ENCODE measurements around the gene DNAJC7.
A peak's percentile ranks its signal among the peaks of the same experiment; 100 is the strongest.
"Not testable (repeated sequence)": the region's sequence is repeated elsewhere in the genome, so short reads cannot be mapped to it uniquely, and the experiment has no call there.

Gene DNAJC7

DNA sequence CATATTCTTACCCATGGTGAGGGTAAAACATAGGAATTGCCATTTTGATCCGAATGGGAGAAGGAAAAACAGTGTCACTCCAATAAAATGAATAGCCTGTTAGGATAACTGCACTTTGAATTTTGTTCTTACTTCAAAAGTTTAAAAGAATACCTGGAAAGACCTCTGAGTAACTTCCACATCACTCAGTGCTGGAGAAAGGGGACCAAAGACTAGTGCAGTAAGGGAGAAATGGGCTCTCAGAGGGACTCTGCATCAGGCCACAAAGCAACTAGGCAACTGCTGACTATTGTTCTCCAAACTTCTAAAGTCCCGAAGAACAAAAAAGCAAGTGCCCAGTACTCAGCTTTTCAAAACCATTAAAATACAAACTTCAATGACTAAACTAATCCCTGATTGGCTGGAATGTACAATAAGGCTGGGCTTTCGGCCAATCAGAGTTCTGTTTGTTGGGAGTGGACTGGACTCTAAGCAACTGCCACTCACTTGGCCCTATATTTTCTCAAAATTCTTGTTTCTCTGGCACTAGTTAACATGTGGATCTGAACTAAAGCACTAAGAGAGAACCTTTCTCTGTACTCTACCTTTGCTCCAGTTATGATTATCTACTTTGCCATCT, 6.2 kb downstream of the DNAJC7 start:
- no peak for DNase-seq (ENCODE audit: low spot score)

DNA sequence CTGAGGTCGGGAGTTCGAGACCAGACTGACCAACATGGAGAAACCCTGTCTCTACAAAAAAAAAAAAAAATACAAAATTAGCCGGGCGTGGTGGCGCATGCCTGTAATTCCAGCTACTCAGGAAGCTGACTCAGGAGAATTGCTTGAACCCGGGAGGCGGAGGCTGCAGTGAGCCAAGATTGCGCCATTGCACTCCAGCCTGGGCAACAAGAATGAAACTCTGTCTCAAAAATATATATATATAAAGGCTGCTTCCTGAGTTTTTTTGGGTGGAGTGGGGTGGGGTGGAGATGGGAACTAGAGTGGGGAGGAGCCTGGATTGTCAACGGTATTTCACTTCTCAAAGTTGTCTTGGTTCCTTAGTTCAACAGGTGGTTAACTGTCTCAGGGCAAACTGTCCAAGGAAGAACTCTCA, 7.0 kb downstream of the DNAJC7 start:
- DNase-seq (ENCODE audit: low spot score) = not testable (repeated sequence)

DNA sequence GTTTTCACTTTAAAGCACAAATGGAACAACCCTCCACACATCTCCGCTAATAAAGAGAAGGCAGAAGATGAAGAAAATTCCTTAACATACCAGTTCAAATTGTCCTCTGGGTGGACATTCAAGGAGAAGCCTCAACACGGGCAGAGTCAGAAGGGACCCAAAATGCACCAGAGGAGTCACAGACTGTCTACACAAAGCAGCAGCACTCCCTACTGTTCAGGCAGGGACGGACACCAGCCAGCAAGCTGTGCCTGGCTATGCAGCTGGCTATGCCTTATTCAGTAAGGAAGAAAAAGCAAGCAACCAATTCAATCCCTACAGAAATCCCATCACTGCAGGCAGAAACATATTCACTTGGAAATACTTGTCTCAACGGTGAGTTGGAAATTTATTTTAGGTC, 8.1 kb downstream of the DNAJC7 start:
- peak; percentile 92 for DNase-seq (ENCODE audit: low spot score)

DNA sequence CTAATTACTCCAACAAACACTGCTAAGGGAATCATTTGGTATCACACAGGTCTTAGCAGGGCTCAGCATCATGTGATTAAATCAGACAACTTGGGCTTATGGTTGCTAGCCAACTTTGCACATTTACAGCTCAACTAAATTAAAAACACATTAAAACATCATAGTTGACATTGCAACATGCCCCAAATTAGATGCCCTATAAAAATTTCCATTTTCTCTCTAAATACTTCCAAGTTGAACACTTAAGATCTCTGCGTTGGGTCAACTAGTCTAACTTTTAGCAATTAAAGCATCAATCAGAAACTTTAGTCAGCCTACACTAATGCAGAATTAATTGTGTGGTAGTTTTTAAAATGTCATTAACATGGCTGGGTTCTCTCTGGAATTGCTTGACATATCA, 12.1 kb downstream of the DNAJC7 start:
- DNase-seq (ENCODE audit: low spot score) = no peak

DNA sequence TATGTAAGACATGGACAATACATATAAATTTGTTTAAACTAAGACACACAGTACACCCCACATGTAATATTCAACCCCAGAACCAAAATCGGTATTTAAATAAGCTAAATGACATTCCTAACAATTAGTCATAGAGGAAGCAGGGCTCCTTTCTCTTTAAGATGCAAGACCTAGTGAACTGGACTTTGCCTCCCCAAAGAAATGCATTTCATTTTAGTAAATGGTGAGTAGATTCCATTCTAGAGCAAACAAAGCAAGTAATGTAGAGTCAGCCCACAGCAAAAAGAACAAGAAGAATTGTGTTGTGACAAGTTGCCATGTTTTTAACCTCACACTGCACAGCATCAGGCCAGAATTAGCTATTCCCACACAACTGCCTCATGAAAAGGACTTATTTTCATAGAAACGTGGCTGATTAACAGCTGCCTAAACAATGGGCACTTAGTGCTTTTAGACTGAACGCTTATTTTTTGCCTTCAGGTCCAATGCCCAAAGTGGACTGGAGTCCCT, 14.4 kb downstream of the DNAJC7 start:
- DNase-seq (ENCODE audit: low spot score) = peak; percentile 89

DNA sequence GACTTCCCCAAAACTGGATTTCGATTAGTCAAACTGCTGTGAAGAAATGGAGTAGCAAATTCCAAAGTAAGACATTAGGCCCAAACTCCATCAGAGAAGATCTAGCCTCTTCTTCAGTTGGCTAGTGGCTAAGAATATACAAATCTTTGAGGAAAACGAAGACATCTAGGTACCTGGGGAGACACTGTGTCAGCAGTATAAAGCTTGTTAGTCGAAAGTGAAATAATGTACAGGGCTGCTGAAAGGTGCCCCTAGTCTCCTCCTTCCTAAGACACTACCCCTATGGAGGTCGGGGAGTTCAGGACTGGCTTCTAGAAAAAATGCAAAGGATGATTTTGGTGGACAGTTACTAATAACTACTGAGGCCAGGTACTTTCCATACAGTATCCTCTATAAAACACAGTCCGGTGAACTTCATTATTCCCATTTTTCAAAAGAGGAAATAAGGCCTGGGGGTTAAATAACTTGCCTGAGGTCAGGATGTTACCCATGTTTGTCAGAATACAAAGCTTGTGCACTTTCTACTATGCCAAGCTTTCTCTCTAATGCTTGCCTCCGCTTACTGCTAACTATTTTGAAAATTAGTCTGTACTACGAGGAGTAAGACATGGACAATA, 15.0 kb downstream of the DNAJC7 start:
- no peak for DNase-seq (ENCODE audit: low spot score)

DNA sequence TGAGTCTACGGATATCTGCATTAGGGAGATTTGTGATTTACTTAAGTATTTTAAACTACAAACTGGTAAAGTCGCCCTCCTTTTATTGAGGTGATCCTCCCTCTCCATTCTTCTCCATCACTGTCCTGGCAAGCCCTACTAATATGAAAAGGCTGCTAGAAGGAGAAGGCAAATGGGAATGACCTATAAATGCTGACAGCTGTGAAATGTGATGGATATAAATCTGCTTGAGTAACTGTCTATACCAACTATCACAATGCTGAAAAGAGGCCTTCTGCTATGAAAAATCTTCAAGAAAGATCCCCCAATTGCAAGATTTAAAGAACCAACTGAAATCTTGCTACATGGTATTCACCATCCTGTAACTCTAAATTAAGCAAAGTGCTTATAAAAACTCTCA, 15.5 kb downstream of the DNAJC7 start:
- no peak for DNase-seq (ENCODE audit: low spot score)

DNA sequence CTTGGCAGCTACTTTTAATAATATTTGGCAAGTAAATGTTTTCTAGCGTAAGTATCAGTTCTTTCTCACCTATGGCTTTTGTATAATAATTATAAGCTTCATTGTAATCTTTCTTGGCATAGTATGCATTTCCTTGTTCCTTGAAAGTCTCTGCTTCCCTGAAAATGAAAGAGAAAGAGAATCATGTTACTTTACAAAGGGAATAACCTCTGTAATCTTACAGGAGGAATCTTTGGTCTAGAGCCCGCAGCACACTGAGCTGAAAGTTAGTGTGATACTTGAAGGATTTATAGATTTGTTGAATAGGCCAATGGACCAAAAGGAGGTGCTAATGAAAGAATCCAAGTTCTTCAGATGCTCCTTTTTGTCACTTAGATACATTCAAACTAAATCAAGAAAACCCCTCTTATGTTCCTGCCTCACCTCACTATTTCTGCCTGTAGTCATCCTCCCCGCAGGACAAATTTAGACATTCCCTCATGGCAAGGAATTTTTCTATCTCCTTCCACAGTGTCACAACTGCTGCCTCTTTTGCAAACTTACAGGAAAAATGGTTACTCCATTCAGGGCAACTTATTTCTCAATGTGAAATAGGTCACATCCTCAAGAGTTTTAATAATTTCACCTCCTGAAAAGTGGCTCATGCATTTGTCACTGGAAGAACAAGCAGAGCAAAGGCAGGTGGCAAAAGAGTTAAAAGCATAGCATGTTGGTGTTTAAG, 16.7 kb downstream of the DNAJC7 start:
- no peak for DNase-seq (ENCODE audit: low spot score)

DNA sequence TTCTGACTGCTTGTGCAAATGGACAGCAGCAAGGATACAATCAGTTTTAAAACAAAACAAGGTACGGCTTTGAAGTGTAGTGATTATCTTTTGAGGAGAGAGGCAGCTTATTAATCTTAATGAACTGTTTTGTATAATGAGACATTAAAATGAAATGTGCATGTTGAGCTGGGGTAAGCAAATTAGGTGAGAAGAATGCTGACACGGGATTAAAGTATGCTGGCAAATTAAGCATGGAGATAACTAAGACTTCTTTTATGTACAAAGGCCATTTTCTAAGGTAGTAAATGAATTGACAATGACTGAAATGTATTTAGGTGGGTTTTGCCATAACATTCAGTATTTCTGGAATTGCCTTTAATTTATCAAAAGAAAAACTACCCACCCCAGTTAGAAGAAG, 18.7 kb downstream of the DNAJC7 start:
- DNase-seq (ENCODE audit: low spot score) = no peak

DNA sequence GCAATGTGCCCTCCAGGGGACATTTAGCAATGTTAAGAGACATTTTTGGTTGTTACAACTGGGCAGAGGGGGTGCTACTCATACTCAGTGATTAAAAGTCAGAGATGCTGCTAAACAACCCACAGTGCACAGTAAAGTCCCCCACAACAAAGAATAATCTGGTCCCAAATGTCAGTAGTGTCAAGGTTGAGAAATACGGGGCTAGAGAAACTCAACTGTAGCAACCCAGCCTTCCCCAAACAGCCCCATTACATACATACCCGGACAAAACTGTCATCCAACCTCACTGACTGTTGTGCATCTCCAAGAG, 20.4 kb downstream of the DNAJC7 start:
- DNase-seq (ENCODE audit: low spot score) = no peak

DNA sequence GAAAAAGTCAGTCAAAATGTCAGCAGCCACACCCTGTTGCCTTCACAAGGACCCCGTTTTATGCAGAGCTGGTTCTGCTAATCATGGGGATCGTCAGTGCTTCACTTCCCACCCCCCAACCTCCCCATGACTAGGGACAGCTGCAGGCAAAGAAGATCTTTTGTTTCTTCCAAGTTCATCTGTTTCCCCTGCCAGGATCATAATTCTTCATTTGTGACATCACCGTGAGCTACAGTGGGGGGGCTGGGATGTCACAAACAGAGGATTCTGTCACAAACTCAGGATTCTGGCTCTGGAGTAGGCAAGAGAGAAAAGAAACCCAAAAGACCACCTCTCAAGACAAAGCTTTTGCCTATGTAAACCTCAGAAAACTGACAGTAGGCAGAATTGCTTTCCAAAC, 24.7 kb downstream of the DNAJC7 start:
- DNase-seq (ENCODE audit: low spot score) = peak; percentile 96

DNA sequence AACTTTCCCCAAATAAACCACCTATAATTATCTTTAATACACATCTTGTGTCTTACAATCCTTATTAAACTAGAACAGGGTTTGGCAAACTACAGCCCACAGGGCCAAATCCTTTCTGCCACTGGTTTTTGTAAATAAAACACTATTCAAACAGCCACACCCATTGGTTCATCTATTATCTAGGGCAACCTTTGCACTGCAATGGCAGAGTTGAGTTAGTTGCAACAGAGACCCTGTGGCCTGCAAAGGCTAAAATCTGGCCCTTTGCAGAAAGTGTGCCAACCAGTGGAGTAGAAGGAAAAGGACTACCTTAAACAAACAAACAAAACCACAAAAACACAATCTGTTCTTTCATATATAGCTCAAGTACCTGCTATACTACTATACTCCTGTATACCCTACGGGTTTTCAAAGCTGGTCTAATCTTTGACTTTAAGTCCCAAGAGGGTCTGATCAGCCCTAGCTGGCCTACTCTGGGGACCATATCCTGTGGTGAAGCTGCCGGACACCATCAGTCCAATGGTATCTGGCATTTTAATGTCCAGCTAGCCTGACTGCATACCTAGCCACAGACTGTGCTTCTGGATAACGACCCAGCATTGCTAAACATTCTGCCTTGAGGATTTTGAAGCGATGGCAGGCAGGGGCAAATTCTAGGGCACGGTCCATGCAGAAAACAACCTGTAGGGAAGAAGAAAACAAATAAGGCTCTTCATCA, 27.4 kb downstream of the DNAJC7 start:
- DNase-seq (ENCODE audit: low spot score) = no peak

DNA sequence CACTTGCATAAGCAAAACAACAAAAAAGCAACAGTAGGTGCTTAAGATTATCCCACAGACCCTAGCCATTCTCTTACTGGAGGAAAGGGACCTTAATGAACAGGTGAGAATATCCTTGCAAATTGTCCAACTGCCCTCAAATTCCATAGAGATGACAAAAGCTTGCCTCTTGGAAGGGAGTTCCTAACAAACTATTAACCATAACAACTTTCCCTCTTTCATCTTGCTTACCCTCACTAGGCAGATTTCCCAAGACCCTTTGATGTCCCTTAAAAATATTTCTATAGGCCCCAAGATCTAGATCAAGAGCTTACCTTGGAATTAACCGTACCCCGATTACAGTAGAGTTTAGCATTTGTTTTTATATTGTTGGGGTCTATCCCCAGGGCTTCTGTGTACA, 28.8 kb downstream of the DNAJC7 start:
- no peak for DNase-seq (ENCODE audit: low spot score)

DNA sequence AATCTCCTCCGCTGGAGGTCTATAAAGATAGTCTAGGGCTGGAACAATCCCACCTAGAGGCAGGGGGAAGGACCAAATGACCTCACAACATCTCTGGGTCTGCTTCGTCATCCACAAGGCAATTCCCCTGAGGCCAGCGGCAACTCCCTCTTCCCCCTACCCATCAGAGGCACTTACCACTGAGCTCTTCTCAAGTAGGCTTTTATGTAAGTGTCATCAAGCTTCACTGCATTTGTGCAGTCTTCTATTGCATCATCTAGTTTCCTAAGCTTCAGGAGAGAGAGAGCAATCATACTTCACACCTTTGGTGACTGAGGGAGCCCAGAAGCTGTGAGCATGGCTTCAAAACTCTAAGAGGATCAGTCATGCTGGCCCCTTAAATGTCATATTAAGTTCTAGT, 29.6 kb downstream of the DNAJC7 start:
- DNase-seq (ENCODE audit: low spot score) = no peak

DNA sequence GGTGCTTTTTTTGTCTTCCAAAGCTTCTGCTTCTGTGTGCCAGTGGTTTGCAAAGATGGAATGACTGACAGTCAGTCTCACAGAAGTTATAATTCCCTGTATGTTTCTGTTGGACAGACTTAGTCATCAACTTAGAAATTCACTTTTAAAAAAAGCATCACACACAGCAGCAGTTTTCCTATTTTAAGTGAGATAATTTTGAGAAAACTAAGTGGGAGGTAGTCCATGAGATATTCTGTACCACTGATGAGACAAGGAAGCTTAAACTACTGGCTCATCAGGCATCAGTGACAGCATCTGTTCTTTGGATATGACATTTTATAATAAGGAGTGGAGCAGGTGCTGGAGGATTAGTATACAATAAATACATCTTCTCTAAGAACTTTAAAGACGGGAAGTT, 30.6 kb downstream of the DNAJC7 start:
- DNase-seq (ENCODE audit: low spot score) = no peak

DNA sequence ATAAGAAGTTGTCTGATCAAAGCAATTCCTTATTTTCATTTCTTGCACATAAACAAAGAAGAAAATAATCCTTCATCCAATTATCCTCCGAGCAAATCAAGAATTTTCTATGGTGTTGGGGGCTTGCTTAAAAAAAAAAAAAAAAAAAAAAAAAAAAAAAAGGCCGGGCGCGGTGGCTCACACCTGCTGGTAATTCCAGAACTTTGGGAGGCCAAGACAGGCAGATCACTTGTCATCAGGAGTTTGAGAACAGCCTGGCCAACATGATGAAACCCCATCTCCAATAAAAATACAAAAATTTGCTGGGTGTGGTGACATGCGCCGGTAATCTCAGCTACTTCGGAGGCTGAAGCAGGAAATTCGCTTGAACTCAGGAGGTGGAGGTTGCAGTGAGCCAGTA, 31.3 kb downstream of the DNAJC7 start:
- DNase-seq (ENCODE audit: low spot score) = no peak

DNA sequence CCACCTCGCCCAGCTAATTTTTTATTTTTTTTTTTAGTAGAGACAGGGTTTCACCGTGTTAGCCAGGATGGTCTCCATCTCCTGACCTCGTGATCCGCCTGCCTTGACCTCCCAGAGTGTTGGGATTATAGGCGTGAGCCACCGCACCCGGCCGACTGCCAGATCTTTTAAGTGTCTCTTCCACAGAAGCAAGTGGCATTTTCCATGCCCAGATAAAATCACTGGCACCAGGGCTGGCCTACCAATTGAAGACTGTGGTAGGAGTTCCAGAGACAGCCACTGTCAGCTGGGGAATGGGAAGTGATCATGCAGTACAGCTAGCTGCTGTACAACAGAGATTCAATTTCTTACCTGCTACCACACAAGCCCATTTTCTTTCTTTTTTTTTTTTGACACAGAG, 32.8 kb downstream of the DNAJC7 start:
- DNase-seq (ENCODE audit: low spot score) = no peak

DNA sequence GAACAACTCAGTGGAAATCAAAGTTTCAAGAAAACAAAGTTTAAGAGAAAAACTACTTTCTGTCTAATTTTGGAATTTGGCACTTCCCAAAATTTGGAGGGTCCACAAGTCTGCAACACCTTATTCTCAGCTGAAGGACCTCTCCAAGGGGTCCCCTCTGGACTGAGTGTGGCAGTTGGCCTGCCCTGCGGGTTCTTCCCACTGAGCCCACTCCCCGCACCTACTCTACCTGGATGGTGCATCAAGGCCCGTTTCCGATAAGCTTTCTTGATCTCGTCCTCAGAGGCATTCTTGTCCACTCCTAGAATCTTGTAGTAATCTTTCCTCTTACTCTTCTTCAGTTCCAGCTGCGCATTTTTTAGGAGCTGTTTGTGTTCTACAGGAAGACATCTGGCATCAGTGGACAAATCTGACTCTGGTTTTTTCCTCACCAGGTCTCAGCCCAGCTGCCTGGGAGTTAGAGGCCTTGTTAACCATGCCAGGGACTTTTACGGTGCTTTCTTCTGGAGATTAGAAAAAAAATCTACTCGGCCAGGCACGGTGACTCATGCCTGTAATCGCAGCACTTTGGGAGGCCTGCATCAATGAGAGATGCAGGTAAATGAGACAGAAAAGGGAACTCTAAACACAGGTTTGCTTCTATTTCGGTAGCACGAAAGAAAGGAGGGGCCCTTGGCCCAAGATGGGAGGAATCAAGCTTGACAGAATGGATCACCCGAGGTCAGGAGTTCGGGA, 35.0 kb downstream of the DNAJC7 start:
- DNase-seq (ENCODE audit: low spot score) = no peak

DNA sequence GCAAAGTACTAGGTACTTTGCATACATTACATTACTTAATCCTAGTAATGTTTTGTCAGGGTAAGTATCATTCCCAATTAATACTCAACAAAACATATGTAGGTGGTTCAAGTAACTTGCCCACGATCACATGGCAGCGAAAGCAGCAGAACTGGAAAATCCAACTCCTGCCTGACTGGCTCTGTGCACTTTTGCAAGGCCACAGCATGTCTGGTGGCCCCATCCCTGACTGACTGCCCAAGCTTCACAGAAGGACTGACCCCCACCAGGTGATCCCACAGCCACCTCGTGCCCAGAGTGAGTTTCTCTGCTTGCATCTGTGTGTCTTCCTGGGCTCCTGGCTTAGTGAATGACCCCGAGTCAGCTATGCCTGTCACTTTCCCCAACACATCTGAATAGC, 39.2 kb downstream of the DNAJC7 start:
- DNase-seq (ENCODE audit: low spot score) = no peak

DNA sequence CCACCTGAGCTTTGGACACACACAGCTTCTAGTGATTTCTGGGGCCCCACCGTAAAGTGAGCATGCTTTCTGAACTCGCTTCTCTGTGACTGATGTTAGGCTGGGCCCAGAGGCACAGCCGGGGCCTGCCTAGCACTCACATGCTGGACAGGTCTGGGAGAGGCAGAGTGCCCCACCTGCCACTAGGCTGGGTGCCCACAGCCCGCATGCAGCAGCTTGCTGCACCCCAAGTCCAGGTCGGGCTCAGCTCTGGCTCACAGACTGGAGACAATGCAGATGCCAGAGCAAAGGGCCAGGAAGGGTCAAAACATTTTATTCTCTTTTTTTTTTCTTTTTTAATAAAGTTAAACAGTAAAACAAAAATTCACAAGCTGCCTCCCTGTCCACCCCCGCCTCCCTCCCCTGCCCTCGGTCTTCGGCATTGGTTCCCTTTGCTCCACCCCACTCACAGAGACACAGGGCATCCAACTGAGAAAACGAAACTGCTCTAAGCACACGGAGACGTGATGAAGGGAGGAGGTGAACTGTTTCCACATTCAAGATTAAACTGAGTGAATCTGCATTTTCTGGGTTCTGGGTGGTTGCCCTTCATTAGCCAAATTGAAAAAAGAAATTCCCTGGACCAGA, 41.0 kb downstream of the DNAJC7 start:
- peak; percentile 60 for DNase-seq (ENCODE audit: low spot score)

All from pons (tissue), 1 donor.